ENCODE measurements around the gene KRT34.
"Not testable (repeated sequence)": the region's sequence is repeated elsewhere in the genome, so short reads cannot be mapped to it uniquely, and the experiment has no call there.

KRT34 gene

GRCh38 chr17:41360296-41360995 is 21.7 kb downstream of the KRT34 start:
- no peak for DNase-seq

GRCh38 chr17:41354536-41354935 is 27.6 kb downstream of the KRT34 start:
- no peak for DNase-seq

- DNase-seq: no peak
Measured at GRCh38 chr17:41352597-41353366, 29.3 kb downstream of the KRT34 start.

GRCh38 chr17:41351177-41351576 is 30.9 kb downstream of the KRT34 start:
- DNase-seq: no peak

- DNase-seq: not testable (repeated sequence)
Measured at GRCh38 chr17:41350381-41350878, 31.7 kb downstream of the KRT34 start, which contains the start of gene KRT33A. TSS of gene KRT33A (minus strand) at chr17:41350828. CDS start at chr17:41350767, 61 bp downstream.

GRCh38 chr17:41347869-41348760 is 34.0 kb downstream of the KRT34 start:
- no peak for DNase-seq

- DNase-seq: not testable (repeated sequence)
Measured at GRCh38 chr17:41346421-41346820, 35.7 kb downstream of the KRT34 start.

- DNase-seq: no peak
Measured at GRCh38 chr17:41345992-41346391, 36.1 kb downstream of the KRT34 start.

GRCh38 chr17:41343029-41343428 is 39.1 kb downstream of the KRT34 start:
- DNase-seq: no peak

- DNase-seq: no peak
Measured at GRCh38 chr17:41340934-41341861, 40.9 kb downstream of the KRT34 start.

- no peak for DNase-seq
Measured at GRCh38 chr17:41340494-41340893, 41.6 kb downstream of the KRT34 start.

GRCh38 chr17:41339571-41340172 is 42.4 kb downstream of the KRT34 start:
- no peak for DNase-seq

- no peak for DNase-seq
Measured at GRCh38 chr17:41338961-41339485, 43.1 kb downstream of the KRT34 start.

GRCh38 chr17:41335747-41336146 is 46.4 kb downstream of the KRT34 start:
- DNase-seq: no peak

- DNase-seq: no peak
Measured at GRCh38 chr17:41334385-41335305, 47.5 kb downstream of the KRT34 start.

- DNase-seq: no peak
Measured at GRCh38 chr17:41333836-41334235, 48.3 kb downstream of the KRT34 start.

GRCh38 chr17:41333098-41333497 is 49.0 kb downstream of the KRT34 start:
- no peak for DNase-seq

- no peak for DNase-seq
Measured at GRCh38 chr17:41332239-41332638, 49.9 kb downstream of the KRT34 start.

- no peak for DNase-seq
Measured at GRCh38 chr17:41331606-41332005, 50.5 kb downstream of the KRT34 start.
